GM21619 (cell line): ENCODE data around the gene CLEC2D.
"Not testable (repeated sequence)": the region's sequence is repeated elsewhere in the genome, so short reads cannot be mapped to it uniquely, and the experiment has no call there.

ENCODE experiments used
- ATAC-seq: cut with Tn5 transposase; IDR thresholded peaks from one replicate; pipeline ENCODE4 v1.9.1; 2021; ENCODE audit not compliant: unreplicated experiment

CLEC2D gene

DNA sequence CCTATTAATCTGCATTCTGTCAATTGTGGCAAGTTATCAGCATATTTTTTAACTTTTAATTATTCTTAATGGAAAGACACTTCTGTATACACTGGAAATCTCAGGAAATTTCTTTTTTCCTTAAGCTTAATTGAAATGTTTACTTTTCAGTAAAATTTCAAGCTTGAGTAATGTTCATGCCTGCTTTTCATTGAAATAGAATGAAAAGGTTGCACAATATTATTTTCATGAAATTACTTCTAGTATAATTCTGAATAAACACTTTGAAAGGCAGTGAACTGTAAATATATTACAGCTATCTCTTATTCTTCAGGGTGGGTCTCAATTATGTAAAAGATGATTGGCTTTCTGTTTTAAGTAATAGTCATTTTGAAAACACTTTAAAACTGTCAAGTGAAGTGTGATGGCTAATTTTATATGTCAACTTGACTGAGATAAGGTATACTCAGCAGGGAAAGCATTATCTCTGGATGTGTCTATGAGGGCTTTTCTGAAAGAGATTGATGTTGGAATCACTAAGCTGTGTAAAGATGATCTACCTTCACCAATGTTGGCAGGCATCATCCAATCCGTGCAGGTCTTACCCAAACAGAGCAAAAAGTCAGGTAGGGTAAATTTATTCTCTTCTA lies 29.9 kb downstream of the CLEC2D start:
- ATAC-seq, result no peak

DNA sequence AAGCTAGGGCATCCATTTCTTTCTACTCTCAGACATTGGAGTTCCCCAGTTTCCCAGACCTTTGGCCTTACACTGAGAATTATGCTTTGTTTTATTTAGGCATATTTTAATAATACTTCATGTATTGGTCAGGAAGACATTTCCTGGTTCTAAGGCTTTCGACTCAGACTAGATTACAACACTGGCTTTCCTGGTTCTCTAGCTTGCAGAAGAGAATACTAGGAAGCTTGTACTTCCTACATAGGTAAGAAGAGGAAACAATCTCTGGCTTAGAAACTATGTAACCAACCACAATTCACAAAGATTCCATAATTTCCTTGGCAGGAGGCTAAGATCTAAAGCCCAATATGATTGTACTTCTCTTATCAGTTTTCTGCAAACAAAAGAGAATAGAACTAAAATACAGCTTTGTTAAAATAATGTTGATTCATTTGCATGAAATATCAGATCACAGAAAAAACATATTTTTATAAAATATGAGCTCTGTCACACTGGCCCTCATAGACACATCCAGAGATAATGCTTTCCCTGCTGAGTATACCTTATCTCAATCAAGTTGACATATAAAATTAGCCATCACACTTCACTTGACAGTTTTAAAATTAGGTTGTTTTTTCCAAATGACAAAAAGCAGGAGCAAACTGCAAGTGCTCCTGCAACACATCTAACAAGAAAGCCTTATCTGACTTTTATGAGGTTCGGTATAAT lies 30.5 kb downstream of the CLEC2D start:
- no peak for ATAC-seq

DNA sequence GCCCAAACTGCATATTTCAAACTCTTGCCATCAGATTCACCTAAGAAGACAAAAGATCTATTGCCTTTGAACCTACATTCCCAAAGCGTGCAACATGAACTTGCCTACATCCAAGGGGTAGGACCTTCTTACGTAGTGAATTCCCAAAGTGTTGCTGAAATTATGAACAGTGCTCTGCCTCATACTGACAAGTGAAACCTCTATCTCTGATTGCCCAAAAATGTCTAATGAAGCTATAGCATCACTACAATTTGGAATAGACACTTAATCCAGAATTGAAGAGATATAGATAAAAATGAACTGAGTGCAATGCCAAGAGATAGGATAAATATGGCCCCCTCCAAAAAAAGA lies 31.1 kb downstream of the CLEC2D start:
- no peak for ATAC-seq

DNA sequence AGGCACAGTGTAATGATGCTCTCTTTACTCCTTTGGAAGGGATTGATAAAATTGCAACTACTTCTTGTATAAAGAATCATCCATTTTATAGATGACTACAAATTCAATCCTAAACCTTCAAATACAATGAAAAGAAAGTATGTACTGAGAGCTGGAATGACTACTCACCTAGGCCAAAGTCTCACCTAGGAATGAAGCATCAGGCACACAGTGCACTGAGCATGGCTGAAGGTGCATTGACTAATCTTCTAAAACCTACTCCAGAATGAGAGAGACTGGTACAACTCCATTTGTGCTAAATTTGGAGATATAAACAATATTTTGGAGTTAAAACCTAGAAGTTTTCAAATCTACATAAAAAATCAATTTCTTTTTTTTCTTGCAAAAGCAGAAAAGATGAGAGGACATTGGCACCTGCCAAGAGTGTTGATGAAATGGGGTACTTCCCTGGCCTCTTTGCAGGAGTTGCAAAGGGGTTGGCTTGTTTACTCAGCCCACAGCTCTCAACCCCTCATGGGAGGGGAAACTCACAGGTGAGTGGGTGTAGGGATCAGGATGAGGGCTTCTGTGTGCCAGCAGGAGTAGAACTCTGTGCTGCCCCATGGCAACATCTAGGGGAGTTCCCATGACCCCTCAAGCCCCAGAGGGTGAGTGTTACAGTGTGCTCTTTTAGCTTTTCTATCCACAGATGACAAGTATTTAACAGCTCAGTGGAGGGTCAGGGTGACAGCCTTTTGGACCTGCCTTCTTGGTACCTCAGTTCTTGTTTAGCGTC lies 32.1 kb downstream of the CLEC2D start:
- no peak for ATAC-seq

DNA sequence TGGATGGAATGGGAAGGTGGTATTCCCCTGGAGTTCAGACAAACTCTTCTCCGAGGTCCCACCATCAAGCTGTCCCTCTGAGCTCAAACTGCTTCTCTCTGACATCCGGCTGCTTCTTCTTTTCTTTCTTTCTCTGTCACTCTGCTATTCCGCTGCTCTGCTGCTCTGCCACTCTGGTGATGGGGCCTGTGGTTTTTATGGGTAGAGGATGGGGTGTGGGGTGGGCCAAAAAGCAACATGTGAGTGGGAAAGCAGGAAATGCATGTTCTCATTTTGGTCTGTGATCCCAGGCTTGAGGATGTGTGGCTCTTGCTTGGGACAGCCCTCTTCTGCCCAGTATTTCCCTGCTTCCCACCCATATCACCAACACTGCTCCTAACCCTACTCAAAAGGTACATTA lies 32.7 kb downstream of the CLEC2D start:
- ATAC-seq, result no peak

DNA sequence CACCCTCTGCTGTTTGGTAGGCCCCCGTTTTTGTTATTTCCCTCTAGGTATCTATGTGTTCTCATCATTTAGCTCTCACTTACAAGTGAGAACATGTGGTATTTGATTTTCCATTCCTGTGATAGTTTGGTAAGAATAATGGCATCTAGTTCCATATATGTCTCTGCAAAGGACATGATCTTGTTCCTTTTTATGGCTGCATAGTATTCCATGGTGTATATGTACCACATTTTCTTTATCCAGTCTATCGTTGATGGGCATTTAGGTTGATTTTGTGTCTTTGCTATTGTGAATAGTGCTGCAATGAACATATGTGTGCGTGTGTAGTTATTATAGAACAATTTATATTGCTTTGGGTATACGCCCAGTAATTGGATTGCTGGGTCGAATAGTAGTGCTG lies 35.0 kb downstream of the CLEC2D start:
- ATAC-seq, result not testable (repeated sequence)

DNA sequence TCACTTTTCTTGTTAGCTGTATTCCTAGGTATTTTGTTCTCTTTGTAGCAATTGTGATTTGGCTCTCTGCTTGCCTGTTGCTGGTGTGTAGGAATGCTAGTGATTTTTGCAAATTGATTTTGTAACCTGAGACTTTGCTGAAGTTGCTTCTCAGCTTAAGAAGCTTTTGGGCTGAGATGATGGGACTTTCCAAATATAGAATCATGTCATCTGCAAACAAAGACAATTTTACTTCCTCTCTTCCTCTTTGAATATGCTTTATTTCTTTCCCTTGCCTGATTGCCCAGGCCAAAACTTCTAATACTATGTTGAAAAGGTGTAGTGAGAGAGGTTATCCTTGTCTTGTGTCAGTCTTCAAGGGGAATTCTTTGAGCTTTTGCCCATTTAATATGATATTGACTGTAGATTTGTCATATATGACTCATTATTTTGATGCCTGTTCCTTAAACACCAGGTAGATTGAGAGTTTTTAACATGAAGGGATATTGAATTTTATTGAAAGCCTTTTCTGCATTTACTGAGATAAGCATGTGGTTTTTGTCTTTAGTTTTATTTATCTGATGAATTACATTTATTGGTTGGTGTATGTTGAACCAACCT lies 36.7 kb downstream of the CLEC2D start:
- ATAC-seq, result no peak

DNA sequence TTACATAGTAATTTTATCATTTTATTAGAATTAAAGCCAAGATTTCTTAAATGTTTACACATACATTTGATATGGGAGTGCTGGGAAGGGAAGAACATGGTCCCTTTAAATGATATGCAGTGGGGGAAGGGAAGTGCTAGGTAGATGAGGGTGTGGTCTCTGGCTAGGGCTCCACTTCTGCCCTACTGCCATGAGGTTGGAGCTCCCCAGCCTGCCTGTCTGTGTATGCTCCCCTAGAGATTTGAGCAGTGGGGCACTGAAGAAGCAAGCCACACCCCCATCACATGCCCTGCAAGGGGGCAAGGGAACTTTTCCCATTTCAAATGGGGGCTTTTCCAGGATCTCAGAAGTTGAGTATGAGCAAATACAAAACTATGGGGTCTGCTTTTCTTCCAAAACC lies 37.8 kb downstream of the CLEC2D start:
- ATAC-seq, result no peak

DNA sequence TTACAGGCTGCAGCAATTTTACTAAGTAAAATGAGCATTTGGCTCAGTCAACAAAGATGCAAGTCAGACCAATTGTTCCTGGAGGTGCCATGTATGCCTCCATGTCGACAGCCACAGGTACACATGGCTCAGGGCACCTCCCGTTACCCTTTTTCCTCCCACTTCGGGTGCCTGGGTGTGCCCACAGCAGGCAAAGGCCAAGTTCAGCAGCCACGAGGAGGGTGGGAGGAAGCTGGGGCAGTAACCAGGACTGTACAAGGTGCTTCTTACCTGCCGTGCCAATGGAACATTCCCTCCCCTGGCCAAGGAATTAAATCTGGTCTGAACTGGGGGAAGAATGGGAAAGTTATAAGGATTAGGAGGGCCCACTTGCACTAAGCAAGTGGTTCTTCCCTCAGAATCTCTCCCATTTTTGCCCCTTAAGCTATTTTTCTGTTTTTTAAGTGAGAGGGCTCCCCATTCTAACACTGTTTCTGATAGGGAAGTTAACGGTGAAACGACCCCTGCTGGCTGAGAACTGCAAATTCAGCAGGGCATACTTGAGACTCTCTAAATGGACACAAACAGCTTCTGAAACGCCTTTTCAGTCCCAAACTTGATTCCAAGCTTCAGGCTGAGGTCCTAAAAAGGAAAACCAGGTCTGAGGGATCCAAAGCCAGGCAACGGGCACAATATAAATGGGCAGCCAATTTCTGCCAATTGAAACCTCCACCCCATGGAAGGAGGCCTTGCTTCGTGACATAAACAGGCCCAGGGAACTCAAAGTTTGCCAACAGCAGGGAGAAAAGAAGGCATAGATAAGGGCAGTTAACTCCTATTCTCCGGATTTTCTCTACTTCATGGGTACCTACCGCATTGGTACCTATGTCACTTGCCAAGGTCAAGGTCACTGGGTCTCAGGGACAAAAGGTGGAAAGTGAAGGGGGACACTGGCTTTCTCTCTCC lies 38.6 kb downstream of the CLEC2D start:
- ATAC-seq, result no peak

DNA sequence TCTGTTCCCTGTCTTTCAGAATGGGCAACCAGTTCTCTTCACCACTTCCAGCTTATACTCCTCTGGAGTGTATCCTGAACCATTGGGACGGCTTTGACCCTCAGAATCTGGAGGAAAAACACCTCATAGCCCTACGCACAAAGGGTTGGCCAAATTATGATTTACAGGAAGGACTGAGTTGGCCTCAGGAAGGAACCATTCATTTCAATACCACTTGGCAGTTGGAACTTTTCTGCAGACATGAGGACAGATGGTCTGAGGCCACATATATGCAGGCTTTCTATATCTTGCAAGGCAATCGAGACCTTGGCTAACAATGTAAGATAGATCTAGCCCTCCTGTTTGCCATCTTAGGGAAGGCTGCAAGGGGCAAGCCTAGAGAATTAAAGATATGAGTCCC lies 39.3 kb downstream of the CLEC2D start:
- no peak for ATAC-seq

DNA sequence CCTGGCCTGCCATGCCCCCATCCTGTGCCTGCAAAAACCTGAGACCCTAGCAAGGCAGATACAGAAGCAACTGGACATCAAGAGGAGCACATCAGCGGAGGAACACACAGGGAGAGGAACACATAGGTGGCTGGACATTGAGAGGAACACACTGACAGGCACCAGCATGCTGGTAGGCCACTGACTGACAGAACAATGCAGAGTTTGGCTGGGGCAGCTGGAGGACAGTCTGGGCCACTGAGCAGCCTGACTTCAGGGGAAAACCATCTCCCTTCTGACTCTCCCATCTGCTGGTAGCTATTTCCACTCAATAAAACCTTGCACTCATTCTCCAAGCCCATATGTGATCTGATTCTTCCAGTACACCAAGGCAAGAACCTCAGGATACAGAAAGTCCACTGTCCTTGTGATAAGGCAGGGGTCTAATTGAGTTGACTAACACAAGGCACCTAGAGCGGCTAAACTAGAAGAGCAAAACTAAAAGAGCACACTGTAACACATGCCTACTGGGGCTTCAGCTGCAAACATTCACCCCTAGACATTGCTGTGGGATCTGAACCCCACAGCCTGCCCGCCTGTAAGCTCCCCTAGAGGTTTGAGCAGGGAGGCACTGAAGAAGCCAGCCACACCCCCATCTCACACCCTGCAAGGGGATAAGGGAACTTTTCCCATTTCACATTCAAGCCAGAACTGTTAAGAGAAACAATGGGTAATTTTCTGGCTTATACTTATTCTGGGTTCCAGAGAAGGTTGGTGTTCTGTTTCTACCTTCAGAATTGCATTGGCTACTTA lies 41.3 kb downstream of the CLEC2D start:
- no peak for ATAC-seq

DNA sequence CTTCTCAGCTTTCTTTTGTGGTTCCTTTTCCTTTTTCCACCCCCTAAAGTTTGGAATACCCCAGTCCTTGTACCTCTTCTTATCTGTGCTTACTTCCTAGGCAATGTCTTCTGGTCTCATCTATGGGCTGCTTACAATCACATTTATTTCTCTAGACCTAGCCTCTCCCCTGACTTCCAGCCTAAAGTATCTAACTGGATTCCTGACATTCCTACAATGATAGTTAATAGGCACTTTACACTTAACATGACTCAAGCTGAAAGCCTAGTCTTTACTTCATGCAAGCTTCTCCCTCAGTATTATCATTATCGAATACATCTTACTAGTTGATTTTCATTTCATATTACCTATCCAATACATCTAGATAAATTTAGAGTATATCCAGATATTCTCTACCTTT lies 42.2 kb downstream of the CLEC2D start:
- ATAC-seq, result no peak

DNA sequence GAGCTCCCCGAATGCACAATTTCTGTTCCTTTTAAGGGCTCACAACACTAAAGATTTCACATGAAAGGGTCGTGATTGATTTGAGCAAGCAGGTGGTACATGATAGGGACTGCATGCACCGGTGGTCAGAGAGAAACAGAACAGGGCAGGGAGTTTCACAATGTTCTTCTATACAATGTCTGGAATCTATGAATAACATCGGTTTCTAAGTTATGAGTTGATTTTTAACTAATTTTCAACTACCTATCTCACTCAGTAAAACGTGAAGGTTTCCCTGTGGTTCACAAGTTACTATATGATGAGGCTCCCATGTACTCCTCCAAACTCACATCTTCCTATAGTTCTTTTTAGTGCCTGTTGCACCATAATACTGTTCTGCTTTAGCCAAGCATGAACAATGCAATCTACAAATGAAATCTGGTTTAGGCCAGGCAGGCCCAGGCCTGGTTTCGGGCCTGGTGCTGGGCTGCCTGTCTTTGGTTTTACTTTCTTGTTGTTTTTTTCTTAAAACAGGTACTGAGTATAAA lies 43.6 kb downstream of the CLEC2D start:
- ATAC-seq, result peak; percentile 70

DNA sequence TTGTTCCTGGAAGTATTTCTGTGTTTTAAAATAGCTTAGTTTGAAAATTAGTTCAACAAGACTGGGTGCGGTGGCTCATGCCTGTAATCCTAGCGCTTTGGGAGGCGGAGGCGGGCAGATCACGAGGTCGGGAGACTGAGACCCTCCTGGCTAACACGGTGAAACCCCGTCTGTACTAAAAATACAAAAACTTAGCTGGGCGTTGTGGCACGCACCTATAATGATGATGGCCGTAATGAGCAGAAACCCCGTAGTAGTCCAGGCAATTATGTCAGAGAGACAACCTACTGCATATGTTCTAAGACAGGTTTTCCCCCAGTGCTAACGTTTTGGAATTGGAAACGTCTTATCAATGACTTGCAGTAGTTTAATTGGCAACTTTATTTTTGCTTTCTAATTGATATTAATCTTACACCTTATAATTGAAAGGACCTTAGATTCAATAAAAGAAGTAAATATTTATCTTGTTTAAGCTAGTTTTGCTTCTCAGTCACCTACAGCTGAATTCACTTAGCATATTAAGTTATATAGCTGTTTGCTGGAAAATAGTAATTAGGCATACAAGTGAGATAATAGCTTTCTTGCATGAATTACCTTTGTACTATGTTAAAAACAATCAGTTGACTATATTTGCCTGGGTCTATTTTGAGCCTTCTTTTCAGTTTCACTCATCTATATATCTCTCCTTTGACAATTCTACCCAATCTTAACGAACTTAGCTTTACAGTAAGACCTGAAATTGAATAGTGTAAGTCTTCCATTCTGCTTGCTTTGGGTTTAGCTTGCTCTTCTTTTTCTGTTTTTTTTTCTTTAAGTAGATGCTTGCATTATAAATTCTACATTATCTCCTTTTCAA lies 47.8 kb downstream of the CLEC2D start:
- ATAC-seq, result peak; percentile 24

DNA sequence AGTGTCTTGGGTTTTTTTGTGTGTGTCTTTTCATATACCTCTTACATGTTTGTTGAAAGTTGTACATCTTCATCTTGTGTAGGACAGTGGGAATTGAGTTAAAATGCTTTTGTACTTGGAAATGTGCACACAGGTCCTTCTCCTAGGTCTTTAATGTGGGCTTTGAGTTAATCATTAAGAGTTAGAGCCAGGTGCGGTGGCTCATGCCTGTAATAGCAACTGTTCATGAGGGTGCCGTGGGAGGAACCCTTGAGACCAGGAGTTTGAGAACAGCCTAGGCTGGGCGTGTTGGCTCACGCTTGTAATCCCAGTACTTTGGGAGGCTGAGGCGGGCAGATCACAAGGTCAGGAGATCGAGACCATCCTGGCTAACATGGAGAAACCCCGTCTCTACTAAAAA lies 49.5 kb downstream of the CLEC2D start:
- ATAC-seq, result no peak

DNA sequence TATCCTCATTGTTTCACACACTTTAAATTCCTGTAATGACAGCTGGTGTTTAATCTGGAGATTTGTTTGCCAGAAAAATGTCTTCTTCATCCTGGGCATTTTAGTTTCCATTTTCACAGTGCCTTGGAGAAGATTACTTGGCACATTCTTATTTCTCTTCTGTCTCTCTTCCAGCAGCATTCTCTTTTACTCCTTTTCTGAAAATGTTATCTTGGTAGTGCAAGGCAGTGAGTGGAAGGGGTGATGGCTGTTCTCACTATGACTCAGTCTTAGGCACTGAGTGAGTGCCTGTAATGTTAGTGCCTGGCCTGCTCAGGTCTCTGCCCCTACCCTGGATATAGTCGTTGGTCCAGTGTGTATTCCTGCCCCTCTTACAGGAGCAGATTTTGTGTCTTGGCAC lies 50.3 kb downstream of the CLEC2D start:
- ATAC-seq, result no peak

DNA sequence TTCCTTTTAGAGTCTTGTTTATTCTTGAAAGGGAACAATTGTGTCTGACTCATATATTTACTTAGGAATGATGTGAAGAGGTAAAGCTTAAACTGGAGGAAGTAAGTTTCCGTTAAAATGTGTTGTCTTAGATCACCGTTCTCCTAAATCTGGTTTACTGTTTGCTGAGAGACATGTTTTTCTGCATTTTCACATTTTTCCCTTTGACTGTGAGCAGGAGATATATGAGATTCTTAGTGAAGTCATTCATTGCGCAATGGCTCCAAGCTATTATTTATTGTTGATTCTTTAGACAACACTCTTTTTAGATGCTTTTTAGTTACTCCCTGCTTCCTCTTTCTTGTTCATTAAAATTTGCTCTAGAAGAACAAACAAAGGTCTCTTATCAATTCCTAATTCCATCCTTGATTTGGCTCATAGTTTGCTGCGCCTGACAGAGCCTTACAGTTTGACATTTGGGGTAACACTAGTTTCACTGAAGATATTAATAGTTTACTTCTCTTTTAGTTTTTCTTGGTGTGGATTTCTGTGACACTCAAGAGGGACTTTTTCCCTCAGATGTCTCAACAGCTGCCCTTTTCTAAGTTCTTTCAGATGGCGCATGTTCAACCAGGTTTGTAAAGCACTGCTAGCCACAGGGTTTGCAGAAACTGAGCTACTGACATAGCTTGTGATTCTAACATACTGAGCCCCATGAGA lies 52.0 kb downstream of the CLEC2D start:
- peak; percentile 55 for ATAC-seq

DNA sequence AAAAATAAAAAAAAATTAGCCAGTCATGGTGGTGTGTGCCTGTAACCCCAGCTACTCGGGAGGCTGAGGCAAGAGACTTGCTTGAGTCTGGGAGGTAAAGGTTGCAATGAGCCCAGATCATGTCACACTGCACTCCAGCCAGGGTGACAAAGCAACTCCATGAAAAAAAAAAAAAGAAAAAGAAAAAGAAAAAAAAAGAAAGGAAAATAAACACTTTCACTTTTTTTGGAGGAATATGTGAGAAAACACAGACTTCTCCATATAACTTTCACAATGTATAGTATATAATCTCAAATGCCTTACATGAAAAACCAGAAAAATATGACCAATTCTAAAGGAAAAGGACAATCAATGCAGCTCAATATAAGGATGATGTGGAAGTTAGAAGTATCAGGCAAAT lies 54.5 kb downstream of the CLEC2D start:
- ATAC-seq, result no peak
